ENCODE data around the gene SCAI. TPM values are rescaled to one million over a fixed set of nuclear protein-coding genes. Genes with fewer than 3 reads are reported as not detected.

SCAI gene
- total and polyA plus RNA-seq, 9 of the 15 experiments (the other 6 are each of a cell fraction or from before 2014, with no cell fraction given) = 0.70 to 12.4 (median 4.2) TPM

DNA sequence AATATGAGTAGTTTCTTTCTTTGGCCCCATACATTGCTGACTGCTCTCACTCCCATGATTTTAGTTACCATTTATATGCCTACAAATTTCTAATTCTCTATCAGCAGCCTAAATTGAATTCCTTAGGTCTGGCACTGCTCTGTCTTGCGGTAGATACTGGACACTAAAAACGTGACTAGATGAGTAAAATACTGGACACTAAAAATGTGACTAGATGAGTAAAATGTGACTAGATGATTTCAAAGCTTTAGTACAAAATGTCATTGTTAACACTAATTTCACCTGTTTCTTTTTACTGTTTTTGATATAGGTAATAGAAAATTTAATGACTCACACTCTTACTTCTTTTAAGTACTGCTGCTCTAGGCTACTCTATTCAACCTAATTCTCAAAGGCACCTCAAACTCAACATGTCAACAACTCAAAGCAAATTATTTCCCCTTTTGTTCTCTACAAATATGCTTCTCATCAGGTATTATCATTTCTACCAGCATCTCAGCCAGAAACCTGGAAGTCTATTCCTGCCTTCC lies 171.0 kb downstream of the SCAI start:
- Histone ChIP-seq H3K4me2 (ENCODE audit: insufficient read depth, low read length) (no peak overlapping the region), H3K36me3 (ENCODE audit: control insufficient read depth, insufficient read depth, low read length) (peaks cover 40% of the 10 kb centered on the region), H3K9me1 (ENCODE audit: control insufficient read depth, insufficient read depth, low read length) (no peaks in the 10 kb centered on the region), H3K4me3 (no peak overlapping the region), H3K79me2 (ENCODE audit: control insufficient read depth, insufficient read depth, low read length) (no peaks in the 10 kb centered on the region), H3K27me3 (ENCODE audit: control insufficient read depth in 2 of 2, insufficient read depth in 2 of 2, low read length in 2 of 2) (no peaks in the 10 kb centered on the region), H3K9me3 (replicated peaks; ENCODE audit: control insufficient read depth, insufficient read depth, low read depth, low read length) (peaks cover 4% of the 10 kb centered on the region; the same call in 1 of the 2 replicates), H3K9ac (ENCODE audit: insufficient read depth in 1 of 2, low read depth in 2 of 2, low read length in 2 of 2) (no peak overlapping the region), H3K27ac (ENCODE audit: extremely low read depth, low read depth, low read length) (no peak overlapping the region), H2AFZ (ENCODE audit: low read depth, low read length) (no peak overlapping the region), H4K20me1 (replicated peaks; ENCODE audit: control insufficient read depth, insufficient read depth, low read length) (no peaks in the 10 kb centered on the region), H3K4me1 (replicated peaks in 1 of 2; ENCODE audit: control insufficient read depth in 2 of 2, insufficient read depth in 2 of 2, low read length in 2 of 2) (peaks cover 4 to 8% of the 10 kb centered on the region in 2 experiments; a peak in 3 of 5 replicates)
- DNase-seq (ENCODE audit: extremely low read depth in 1 of 4, low spot score in 3 of 4) = no peak
- in situ Hi-C loops (cut with MboI) (no loop called here), intact Hi-C loops (cut with micrococcal nuclease) (no loop called here)
- no TSS peak for BruUV-seq (replicated peaks)
- CTCF ChIA-PET (ENCODE audit: low intra/inter-chr PET ratio) = no interaction called here
- POLR2A ChIA-PET = no interaction called here
- no peak for ATAC-seq
- 60% methylated on average over 2 of the region's 2 CpGs for WGBS (ENCODE audit: insufficient coverage, low coverage, missing lambda C conversion rate)
- FAIRE-seq = no peak
- TF ChIP-seq RBBP5 (IDR thresholded peaks at IDR 0.05; ENCODE audit: borderline replicate concordance, insufficient read depth, low read length, poor library complexity, severe bottlenecking) (no peak), ELF1 (tag; IDR thresholded peaks at IDR 0.05) (no peak)

DNA sequence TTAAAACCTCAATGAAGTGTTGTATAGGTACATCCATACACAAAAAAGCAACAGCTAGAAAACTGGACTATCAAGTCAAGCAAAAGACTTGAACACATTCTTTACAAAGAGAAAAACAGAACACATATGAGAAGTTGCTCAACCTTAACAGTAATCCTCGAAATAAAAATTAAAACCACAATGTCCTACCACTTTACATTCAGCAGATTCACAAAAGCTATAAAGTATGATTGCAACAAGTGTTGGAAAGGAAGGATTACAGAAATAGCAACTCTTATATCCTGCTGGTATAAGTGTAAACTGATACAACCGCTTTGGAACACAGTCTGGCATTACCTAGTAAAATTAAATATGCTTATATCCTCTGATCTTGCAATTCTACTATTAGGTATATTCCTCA lies 173.9 kb downstream of the SCAI start:
- H3K9ac ChIP-seq (ENCODE audit: insufficient read depth in 1 of 2, low read depth in 2 of 2, low read length in 2 of 2) = no peak overlapping the region
- ATAC-seq = no peak
- H4K20me1 ChIP-seq (replicated peaks; ENCODE audit: control insufficient read depth, insufficient read depth, low read length) = no peaks in the 10 kb centered on the region
- H3K9me1 ChIP-seq (ENCODE audit: control insufficient read depth, insufficient read depth, low read length) = no peaks in the 10 kb centered on the region
- no peak overlapping the region for H2AFZ ChIP-seq (ENCODE audit: low read depth, low read length)
- no peaks in the 10 kb centered on the region for H3K27me3 ChIP-seq (ENCODE audit: control insufficient read depth in 2 of 2, insufficient read depth in 2 of 2, low read length in 2 of 2)
- no TSS peak for BruUV-seq (replicated peaks)
- 75% methylated on average over 2 of the region's 2 CpGs for WGBS (ENCODE audit: insufficient coverage, low coverage, missing lambda C conversion rate)
- CTCF ChIA-PET (ENCODE audit: low intra/inter-chr PET ratio) = no interaction called here
- DNase-seq (ENCODE audit: extremely low read depth in 1 of 4, low spot score in 3 of 4) = no peak
- peaks cover 4 to 25% of the 10 kb centered on the region in 2 experiments; a peak in 4 of 5 replicates for H3K4me1 ChIP-seq (replicated peaks in 1 of 2; ENCODE audit: control insufficient read depth in 2 of 2, insufficient read depth in 2 of 2, low read length in 2 of 2)
- no peak overlapping the region for H3K4me2 ChIP-seq (ENCODE audit: insufficient read depth, low read length)
- H3K36me3 ChIP-seq (ENCODE audit: control insufficient read depth, insufficient read depth, low read length) = peaks cover 29% of the 10 kb centered on the region
- intact Hi-C loops (cut with micrococcal nuclease) = no loop called here
- no peaks in the 10 kb centered on the region for H3K79me2 ChIP-seq (ENCODE audit: control insufficient read depth, insufficient read depth, low read length)
- in situ Hi-C loops (cut with MboI) = no loop called here
- POLR2A ChIA-PET = interaction anchor here (0.6 to 1.1 kb wide), 3 partner anchors 9 to 232 kb away, joined by 3 to 5 read pairs (median 3); partner anchors contain the start of gene GOLGA1
- H3K4me3 ChIP-seq = no peak overlapping the region
- H3K9me3 ChIP-seq (replicated peaks; ENCODE audit: control insufficient read depth, insufficient read depth, low read depth, low read length) = peaks cover 1% of the 10 kb centered on the region; the same call in 1 of the 2 replicates
- no peak overlapping the region for H3K27ac ChIP-seq (ENCODE audit: extremely low read depth, low read depth, low read length)
- no peak for FAIRE-seq
- TF ChIP-seq STAT5A (IDR thresholded peaks at IDR 0.05; ENCODE audit: borderline replicate concordance, low read length) (no peak), ZBTB1 (CRISPR knock-in tag; IDR thresholded peaks at IDR 0.05; ENCODE audit: borderline replicate concordance, low read depth) (no peak), NFIX (CRISPR knock-in tag; IDR thresholded peaks at IDR 0.05; ENCODE audit: low read depth) (no peak), MTF1 (CRISPR knock-in tag; IDR thresholded peaks at IDR 0.05; ENCODE audit: borderline replicate concordance) (no peak), ETV5 (CRISPR knock-in tag; IDR thresholded peaks at IDR 0.05; ENCODE audit: low read depth) (no peak), BHLHE40 (IDR thresholded peaks at IDR 0.05; ENCODE audit: low read length) (no peak), ZNF197 (CRISPR knock-in tag; IDR thresholded peaks at IDR 0.05; ENCODE audit: low read depth) (no peak), EZH2 (IDR thresholded peaks at IDR 0.05; ENCODE audit: borderline replicate concordance, low read depth, low read length) (no peak), CREBBP (IDR thresholded peaks at IDR 0.05; ENCODE audit: low read depth, low read length) (no peak), OTX1 (CRISPR knock-in tag; IDR thresholded peaks at IDR 0.05) (no peak)
- TF ChIP-seq, protein P1, sequence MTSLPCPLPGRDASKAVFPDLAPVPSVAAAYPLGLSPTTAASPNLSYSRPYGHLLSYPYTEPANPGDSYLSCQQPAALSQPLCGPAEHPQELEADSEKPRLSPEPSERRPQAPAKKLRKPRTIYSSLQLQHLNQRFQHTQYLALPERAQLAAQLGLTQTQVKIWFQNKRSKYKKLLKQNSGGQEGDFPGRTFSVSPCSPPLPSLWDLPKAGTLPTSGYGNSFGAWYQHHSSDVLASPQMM (CRISPR knock-in tag; IDR thresholded peaks at IDR 0.05) = no peak
- TF ChIP-seq, protein P2, sequence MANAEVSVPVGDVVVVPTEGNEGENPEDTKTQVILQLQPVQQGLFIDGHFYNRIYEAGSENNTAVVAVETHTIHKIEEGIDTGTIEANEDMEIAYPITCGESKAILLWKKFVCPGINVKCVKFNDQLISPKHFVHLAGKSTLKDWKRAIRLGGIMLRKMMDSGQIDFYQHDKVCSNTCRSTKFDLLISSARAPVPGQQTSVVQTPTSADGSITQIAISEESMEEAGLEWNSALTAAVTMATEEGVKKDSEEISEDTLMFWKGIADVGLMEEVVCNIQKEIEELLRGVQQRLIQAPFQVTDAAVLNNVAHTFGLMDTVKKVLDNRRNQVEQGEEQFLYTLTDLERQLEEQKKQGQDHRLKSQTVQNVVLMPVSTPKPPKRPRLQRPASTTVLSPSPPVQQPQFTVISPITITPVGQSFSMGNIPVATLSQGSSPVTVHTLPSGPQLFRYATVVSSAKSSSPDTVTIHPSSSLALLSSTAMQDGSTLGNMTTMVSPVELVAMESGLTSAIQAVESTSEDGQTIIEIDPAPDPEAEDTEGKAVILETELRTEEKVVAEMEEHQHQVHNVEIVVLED (CRISPR knock-in tag; IDR thresholded peaks at IDR 0.05) = no peak

Data from K562 (cell line).